ENCODE measurements around the gene LDLRAD4. TPM values are rescaled to one million over a fixed set of nuclear protein-coding genes. Genes with fewer than 3 reads are reported as not detected.

Gene LDLRAD4
- total and polyA plus RNA-seq, 5 donors from 2014 or later = 42.4 to 207 (median 49.8) TPM

GRCh38 chr18:13613591-13614501, 395.3 kb downstream of the LDLRAD4 start:
- Mint-ChIP-seq H3K9me3 (no peaks in the 10 kb centered on the region), H3K27me3 (no peaks in the 10 kb centered on the region), H3K36me3 (no peaks in the 10 kb centered on the region), H3K4me1 (peaks cover 55 to 94% (median 70%) of the 10 kb centered on the region in 4 donors), H3K4me3 (peak overlapping the region; percentile 74 to 84 (median 80)), H3K27ac (peak overlapping the region; percentile 87 to 93 (median 93))
- no peaks in the 10 kb centered on the region for H3K9me3 ChIP-seq (ENCODE audit: control insufficient read depth in 2 of 2, low read length in 2 of 2)
- ATAC-seq (ENCODE audit: low read depth in 2 of 2) = no peak
- peaks cover 80% of the 10 kb centered on the region for H3K4me1 ChIP-seq (ENCODE audit: control insufficient read depth, insufficient read depth, low read length, poor library complexity, severe bottlenecking)
- H3K4me3 ChIP-seq (ENCODE audit: low read depth, low read length) = peak overlapping the region; percentile 70
- H3K27ac ChIP-seq (ENCODE audit: insufficient read depth, low read length, poor library complexity, severe bottlenecking) = peak overlapping the region; percentile 45
- peak in 1 of 3 donors; percentile 65 for DNase-seq
- no peaks in the 10 kb centered on the region for H3K36me3 ChIP-seq (ENCODE audit: control insufficient read depth, insufficient read depth, low read length)
- H3K27me3 ChIP-seq (ENCODE audit: control insufficient read depth, insufficient read depth, low read length) = no peaks in the 10 kb centered on the region

- peak overlapping the region; percentile 70 to 82 (median 79) for H3K4me3 Mint-ChIP-seq
- DNase-seq (peak in 1 of 3 donors; percentile 83), ATAC-seq (ENCODE audit: low read depth in 2 of 2) (peak; percentile 20 to 34)
- H3K4me3 ChIP-seq (ENCODE audit: low read depth, low read length) = peak overlapping the region; percentile 56
- H3K36me3 ChIP-seq (ENCODE audit: control insufficient read depth, insufficient read depth, low read length) = no peaks in the 10 kb centered on the region
- H3K27ac ChIP-seq (ENCODE audit: insufficient read depth, low read length, poor library complexity, severe bottlenecking) = peak overlapping the region; percentile 45
- H3K4me1 Mint-ChIP-seq = peaks cover 50 to 87% (median 62%) of the 10 kb centered on the region in 4 donors
- H3K4me1 ChIP-seq (ENCODE audit: control insufficient read depth, insufficient read depth, low read length, poor library complexity, severe bottlenecking) = peaks cover 71% of the 10 kb centered on the region
- H3K9me3 ChIP-seq (ENCODE audit: control insufficient read depth in 2 of 2, low read length in 2 of 2) = no peaks in the 10 kb centered on the region
- H3K27ac Mint-ChIP-seq = peak overlapping the region; percentile 87 to 93 (median 93)
- no peaks in the 10 kb centered on the region for H3K9me3 Mint-ChIP-seq
- no peaks in the 10 kb centered on the region for H3K36me3 Mint-ChIP-seq
- H3K27me3 ChIP-seq (ENCODE audit: control insufficient read depth, insufficient read depth, low read length) = no peaks in the 10 kb centered on the region
- H3K27me3 Mint-ChIP-seq = no peaks in the 10 kb centered on the region
These were observed 396.2 kb downstream of the LDLRAD4 start for GRCh38 chr18:13614641-13615288.

- Mint-ChIP-seq H3K36me3 (peaks cover 1% of the 10 kb centered on the region), H3K4me1 (peaks cover 50 to 85% (median 64%) of the 10 kb centered on the region in 4 donors), H3K9me3 (no peaks in the 10 kb centered on the region), H3K27me3 (no peaks in the 10 kb centered on the region), H3K4me3 (peak overlapping the region; percentile 77 to 82 (median 79)), H3K27ac (peak overlapping the region; percentile 41 to 93 (median 87))
- Histone ChIP-seq H3K36me3 (ENCODE audit: control insufficient read depth, insufficient read depth, low read length) (peaks cover under 1% of the 10 kb centered on the region), H3K4me1 (ENCODE audit: control insufficient read depth, insufficient read depth, low read length, poor library complexity, severe bottlenecking) (peaks cover 65% of the 10 kb centered on the region), H3K27me3 (ENCODE audit: control insufficient read depth, insufficient read depth, low read length) (no peaks in the 10 kb centered on the region), H3K9me3 (ENCODE audit: control insufficient read depth in 2 of 2, low read length in 2 of 2) (no peaks in the 10 kb centered on the region), H3K4me3 (ENCODE audit: low read depth, low read length) (peak overlapping the region; percentile 39), H3K27ac (ENCODE audit: insufficient read depth, low read length, poor library complexity, severe bottlenecking) (peak overlapping the region; percentile 45)
- no peak for ATAC-seq (ENCODE audit: low read depth in 2 of 2)
- peak in 1 of 3 donors; percentile 67 for DNase-seq
These were observed 396.9 kb downstream of the LDLRAD4 start for GRCh38 chr18:13615432-13615861.

GRCh38 chr18:13616041-13616440, 397.5 kb downstream of the LDLRAD4 start:
- Histone ChIP-seq H3K4me1 (ENCODE audit: control insufficient read depth, insufficient read depth, low read length, poor library complexity, severe bottlenecking) (peaks cover 63% of the 10 kb centered on the region), H3K27me3 (ENCODE audit: control insufficient read depth, insufficient read depth, low read length) (no peaks in the 10 kb centered on the region), H3K9me3 (ENCODE audit: control insufficient read depth in 2 of 2, low read length in 2 of 2) (no peaks in the 10 kb centered on the region), H3K4me3 (ENCODE audit: low read depth, low read length) (peak overlapping the region; percentile 39), H3K27ac (ENCODE audit: insufficient read depth, low read length, poor library complexity, severe bottlenecking) (peak overlapping the region; percentile 10), H3K36me3 (ENCODE audit: control insufficient read depth, insufficient read depth, low read length) (peaks cover 5% of the 10 kb centered on the region)
- no peaks in the 10 kb centered on the region for H3K27me3 Mint-ChIP-seq
- H3K27ac Mint-ChIP-seq = peak overlapping the region; percentile 86 to 93 (median 87)
- peak overlapping the region; percentile 36 to 82 (median 78) for H3K4me3 Mint-ChIP-seq
- peaks cover 48 to 79% (median 61%) of the 10 kb centered on the region in 4 donors for H3K4me1 Mint-ChIP-seq
- ATAC-seq (ENCODE audit: low read depth in 2 of 2) (no peak), DNase-seq (peak in 1 of 3 donors; percentile 20)
- H3K9me3 Mint-ChIP-seq = no peaks in the 10 kb centered on the region
- H3K36me3 Mint-ChIP-seq = peaks cover 3% of the 10 kb centered on the region

GRCh38 chr18:13616525-13617035, 398.0 kb downstream of the LDLRAD4 start:
- peak overlapping the region in 2 of 3 donors; percentile 87 to 93 for H3K27ac Mint-ChIP-seq
- H3K9me3 Mint-ChIP-seq = no peaks in the 10 kb centered on the region
- peak in 1 of 3 donors; percentile 54 for DNase-seq
- Histone ChIP-seq H3K27ac (ENCODE audit: insufficient read depth, low read length, poor library complexity, severe bottlenecking) (no peak overlapping the region), H3K4me3 (ENCODE audit: low read depth, low read length) (no peak overlapping the region), H3K4me1 (ENCODE audit: control insufficient read depth, insufficient read depth, low read length, poor library complexity, severe bottlenecking) (peaks cover 58% of the 10 kb centered on the region), H3K9me3 (ENCODE audit: control insufficient read depth in 2 of 2, low read length in 2 of 2) (no peaks in the 10 kb centered on the region), H3K27me3 (ENCODE audit: control insufficient read depth, insufficient read depth, low read length) (no peaks in the 10 kb centered on the region), H3K36me3 (ENCODE audit: control insufficient read depth, insufficient read depth, low read length) (peaks cover 10% of the 10 kb centered on the region)
- no peaks in the 10 kb centered on the region for H3K27me3 Mint-ChIP-seq
- peaks cover 3% of the 10 kb centered on the region for H3K36me3 Mint-ChIP-seq
- H3K4me1 Mint-ChIP-seq = peaks cover 42 to 74% (median 56%) of the 10 kb centered on the region in 4 donors
- H3K4me3 Mint-ChIP-seq = peak overlapping the region in 2 of 4 donors; percentile 80 to 82
- no peak for ATAC-seq (ENCODE audit: low read depth in 2 of 2)

- Histone ChIP-seq H3K9me3 (ENCODE audit: control insufficient read depth in 2 of 2, low read length in 2 of 2) (no peaks in the 10 kb centered on the region), H3K27ac (ENCODE audit: insufficient read depth, low read length, poor library complexity, severe bottlenecking) (no peak overlapping the region), H3K27me3 (ENCODE audit: control insufficient read depth, insufficient read depth, low read length) (no peaks in the 10 kb centered on the region), H3K4me3 (ENCODE audit: low read depth, low read length) (no peak overlapping the region), H3K36me3 (ENCODE audit: control insufficient read depth, insufficient read depth, low read length) (peaks cover 21% of the 10 kb centered on the region), H3K4me1 (ENCODE audit: control insufficient read depth, insufficient read depth, low read length, poor library complexity, severe bottlenecking) (peaks cover 44% of the 10 kb centered on the region)
- H3K9me3 Mint-ChIP-seq = no peaks in the 10 kb centered on the region
- DNase-seq = no peak
- H3K27ac Mint-ChIP-seq = peak overlapping the region; percentile 32 to 55 (median 44)
- H3K4me3 Mint-ChIP-seq = peak overlapping the region in 1 of 4 donors; percentile 49
- no peak for ATAC-seq (ENCODE audit: low read depth in 2 of 2)
- H3K4me1 Mint-ChIP-seq = peaks cover 35 to 60% (median 45%) of the 10 kb centered on the region in 4 donors
- H3K27me3 Mint-ChIP-seq = no peaks in the 10 kb centered on the region
- peaks cover 6% of the 10 kb centered on the region for H3K36me3 Mint-ChIP-seq
These were observed 399.4 kb downstream of the LDLRAD4 start for GRCh38 chr18:13617826-13618515.
